Ovary (tissue), 9 donors: ENCODE data around the gene SLC7A14. TPM values are rescaled to one million over a fixed set of nuclear protein-coding genes. Genes with fewer than 3 reads are reported as not detected.

Source experiments
- DNase-seq, 5 donors: peaks; one replicate each; pipeline ENCODE4 v3.0.0-alpha.2; 2019 to 2020
- H3K27ac ChIP-seq, 2 donors: fragments of 200-600 bp; one replicate each; pipeline versions ENCODE4 v1.5.1 to v1.8.0; 2019 to 2022
- H3K27me3 ChIP-seq: fragments of 200-600 bp; one replicate; pipeline ENCODE4 v1.8.0; 2022
- H3K36me3 ChIP-seq: fragments of 200-600 bp; sonication (generic); one replicate; pipeline ENCODE4 v1.5.1; 2019
- H3K4me1 ChIP-seq: one replicate; pipeline ENCODE4 v1.8.1; 2013; ENCODE audit warnings: mild to moderate bottlenecking, moderate library complexity; ENCODE audit not compliant: insufficient read depth
- H3K4me3 ChIP-seq: fragments of 200-600 bp; sonication (generic); one replicate; pipeline ENCODE4 v1.5.1; 2017
- H3K9me3 ChIP-seq, 2 donors: fragments of 200-600 bp in 1 of 2; sonication (generic) in 1 of 2; one replicate each; pipeline versions ENCODE4 v1.5.1 to v1.8.1; 2013 to 2019; ENCODE audit warnings: mild to moderate bottlenecking in 1 of 2, moderate library complexity in 1 of 2
- EP300 ChIP-seq: sonication (generic); formaldehyde crosslinking; IDR thresholded peaks from one replicate; pipeline ENCODE4 v1.6.1; 2017; ENCODE audit warnings: antibody characterized with exemption
- POLR2A ChIP-seq: fragments of 450-650 bp; IDR thresholded peaks from one replicate; pipeline ENCODE4 v1.6.1; 2017; ENCODE audit warnings: antibody characterized with exemption, mild to moderate bottlenecking, moderate library complexity
- WGBS, 3 donors: extraction: QIAGEN DNeasy Blood & Tissue Kit in 1 of 3; methylation state at CpG; one replicate each; pipeline versions ENCODE4 v1.1.5 to v1.1.7; 2013 to 2017; 5-methylcytosine and 5-hydroxymethylcytosine counted together
- intact Hi-C, 4 donors: fragments of 100-400 bp; cut with DNase I; formaldehyde crosslinking; loops; one replicate each; pipeline versions ENCODE4 v1.11.0 to v1.15.1; 2022 to 2023
- polyA plus RNA-seq, 2 donors: library from polyadenylated mRNA; stranded (reverse); fragments of 200-250 nt in 1 of 2; fragments of 350-450 nt in 1 of 2; fragmentation: Illumina TruSeq in 1 of 2; extraction: RNeasy Lipid Tissue Mini Kit (QIAGEN cat#74804) in 1 of 2; gene quantifications; one replicate each; pipeline ENCODE4 v1.2.3, GENCODE V29; 2013 to 2014
- total RNA-seq, 7 donors: library from RNA; depleted of rRNA in 2 of 7; stranded (reverse); fragments of >200 nt in 2 of 7; fragmentation: NEBNext Ultra II Directional in 3 of 7; extraction: Animal tissue kit (Norgen Biotek cat#: 25700) in 3 of 7; gene quantifications; one replicate each; pipeline versions ENCODE4 v1.1.0 to v1.2.4, GENCODE V29; 2016 to 2023
- TF ChIP-seq, protein P1 (sequence below), 3 donors: fragments of 450-650 bp in 2 of 3; fragments of 200-600 bp in 1 of 3; IDR thresholded peaks; one replicate each; pipeline versions ENCODE4 v1.5.1 to v1.8.0; 2016 to 2022; ENCODE audit warnings: antibody characterized with exemption in 3 of 3, mild to moderate bottlenecking in 1 of 3
- donor health status: DM: no; HTN: no; CAD: no; lungs with moderate emphysema.
- donor health status: DM: no; HTN: no; CAD: no.
- donor health status: Bipolar disorder and iron deficiency.
- donor health status: DM: yes; HTN: yes; CAD: no.
- donor health status: DM: no; HTN: no; CAD: no.
- donor health status: DM: yes; HTN: yes; CAD: no.

SLC7A14 gene
- total and polyA plus RNA-seq, 9 donors = under 0.01 to 0.20 (median 0.03) TPM; not detected in 2

DNA sequence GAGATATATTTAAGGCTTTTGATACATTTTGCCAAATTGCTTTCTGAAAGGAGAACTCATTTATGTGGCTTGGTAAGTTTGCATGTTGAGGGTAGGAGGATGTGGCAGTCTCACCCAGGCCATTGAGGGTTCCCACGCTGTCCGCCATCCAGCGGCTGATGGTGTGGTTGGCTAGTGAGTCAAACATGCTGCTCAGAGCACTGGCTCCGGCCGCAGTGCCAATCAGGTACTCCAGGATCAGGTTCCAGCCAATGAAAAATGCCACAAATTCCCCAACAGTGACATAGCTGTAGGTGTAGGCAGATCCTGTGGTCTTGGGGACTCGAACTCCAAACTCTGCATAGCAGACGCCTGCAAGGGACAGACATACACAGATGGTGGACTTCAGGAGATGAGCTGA, 84.9 kb downstream of the SLC7A14 start:
- Histone ChIP-seq H3K4me3 (no peak overlapping the region), H3K27me3 (no peaks in the 10 kb centered on the region), H3K9me3 (no peaks in the 10 kb centered on the region), H3K4me1 (peaks cover 24% of the 10 kb centered on the region), H3K27ac (no peak overlapping the region), H3K36me3 (no peaks in the 10 kb centered on the region)
- WGBS, 3 donors = 92 to 96% (median 94%) methylated on average over 7 of the region's 7 CpGs
- intact Hi-C loops = loop anchor here in 1 of 4 donors (5.0 kb wide), 1 partner anchor 311 kb away; no protein-coding TSS in a partner anchor
- TF ChIP-seq EP300 (no peak), POLR2A (no peak)
- TF ChIP-seq, protein P1, sequence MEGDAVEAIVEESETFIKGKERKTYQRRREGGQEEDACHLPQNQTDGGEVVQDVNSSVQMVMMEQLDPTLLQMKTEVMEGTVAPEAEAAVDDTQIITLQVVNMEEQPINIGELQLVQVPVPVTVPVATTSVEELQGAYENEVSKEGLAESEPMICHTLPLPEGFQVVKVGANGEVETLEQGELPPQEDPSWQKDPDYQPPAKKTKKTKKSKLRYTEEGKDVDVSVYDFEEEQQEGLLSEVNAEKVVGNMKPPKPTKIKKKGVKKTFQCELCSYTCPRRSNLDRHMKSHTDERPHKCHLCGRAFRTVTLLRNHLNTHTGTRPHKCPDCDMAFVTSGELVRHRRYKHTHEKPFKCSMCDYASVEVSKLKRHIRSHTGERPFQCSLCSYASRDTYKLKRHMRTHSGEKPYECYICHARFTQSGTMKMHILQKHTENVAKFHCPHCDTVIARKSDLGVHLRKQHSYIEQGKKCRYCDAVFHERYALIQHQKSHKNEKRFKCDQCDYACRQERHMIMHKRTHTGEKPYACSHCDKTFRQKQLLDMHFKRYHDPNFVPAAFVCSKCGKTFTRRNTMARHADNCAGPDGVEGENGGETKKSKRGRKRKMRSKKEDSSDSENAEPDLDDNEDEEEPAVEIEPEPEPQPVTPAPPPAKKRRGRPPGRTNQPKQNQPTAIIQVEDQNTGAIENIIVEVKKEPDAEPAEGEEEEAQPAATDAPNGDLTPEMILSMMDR (IDR thresholded peaks at IDR 0.05) = no peak
- DNase-seq = no peak

- 77 to 89% (median 85%) methylated on average over 2 of the region's 2 CpGs for WGBS, 3 donors
- Histone ChIP-seq H3K27me3 (no peaks in the 10 kb centered on the region), H3K27ac (no peak overlapping the region), H3K9me3 (no peaks in the 10 kb centered on the region), H3K4me3 (no peak overlapping the region), H3K36me3 (no peaks in the 10 kb centered on the region), H3K4me1 (peaks cover 29% of the 10 kb centered on the region)
- intact Hi-C loops = loop anchor here in 1 of 4 donors (5.0 kb wide), 1 partner anchor 312 kb away; no protein-coding TSS in a partner anchor
- TF ChIP-seq EP300 (no peak), POLR2A (no peak)
- TF ChIP-seq, protein P1 (IDR thresholded peaks at IDR 0.05) = no peak
- no peak for DNase-seq
Observed at GRCh38 chr3:170500462-170500861, 85.4 kb downstream of the SLC7A14 start.

GRCh38 chr3:170499562-170500156, 86.2 kb downstream of the SLC7A14 start:
- DNase-seq = peak; percentile 73 to 85 (median 82)
- 21 to 30% (median 22%) methylated on average over 3 of the region's 3 CpGs for WGBS, 3 donors
- H3K27ac ChIP-seq = peak overlapping the region in 1 of 2 donors; percentile 19
- no peaks in the 10 kb centered on the region for H3K9me3 ChIP-seq
- no peaks in the 10 kb centered on the region for H3K27me3 ChIP-seq
- no peaks in the 10 kb centered on the region for H3K36me3 ChIP-seq
- H3K4me1 ChIP-seq = peaks cover 35% of the 10 kb centered on the region
- TF ChIP-seq, protein P1 (IDR thresholded peaks at IDR 0.05) = peak; percentile 36 to 64 (median 59)
- TF ChIP-seq POLR2A = no peak
- intact Hi-C loops = loop anchor here in 2 of 4 donors (5.0 to 10.0 kb wide), 4 partner anchors 77 to 313 kb away; partner anchors contain the start of gene CLDN11 (in 1 of the 2)
- no peak overlapping the region for H3K4me3 ChIP-seq

DNA sequence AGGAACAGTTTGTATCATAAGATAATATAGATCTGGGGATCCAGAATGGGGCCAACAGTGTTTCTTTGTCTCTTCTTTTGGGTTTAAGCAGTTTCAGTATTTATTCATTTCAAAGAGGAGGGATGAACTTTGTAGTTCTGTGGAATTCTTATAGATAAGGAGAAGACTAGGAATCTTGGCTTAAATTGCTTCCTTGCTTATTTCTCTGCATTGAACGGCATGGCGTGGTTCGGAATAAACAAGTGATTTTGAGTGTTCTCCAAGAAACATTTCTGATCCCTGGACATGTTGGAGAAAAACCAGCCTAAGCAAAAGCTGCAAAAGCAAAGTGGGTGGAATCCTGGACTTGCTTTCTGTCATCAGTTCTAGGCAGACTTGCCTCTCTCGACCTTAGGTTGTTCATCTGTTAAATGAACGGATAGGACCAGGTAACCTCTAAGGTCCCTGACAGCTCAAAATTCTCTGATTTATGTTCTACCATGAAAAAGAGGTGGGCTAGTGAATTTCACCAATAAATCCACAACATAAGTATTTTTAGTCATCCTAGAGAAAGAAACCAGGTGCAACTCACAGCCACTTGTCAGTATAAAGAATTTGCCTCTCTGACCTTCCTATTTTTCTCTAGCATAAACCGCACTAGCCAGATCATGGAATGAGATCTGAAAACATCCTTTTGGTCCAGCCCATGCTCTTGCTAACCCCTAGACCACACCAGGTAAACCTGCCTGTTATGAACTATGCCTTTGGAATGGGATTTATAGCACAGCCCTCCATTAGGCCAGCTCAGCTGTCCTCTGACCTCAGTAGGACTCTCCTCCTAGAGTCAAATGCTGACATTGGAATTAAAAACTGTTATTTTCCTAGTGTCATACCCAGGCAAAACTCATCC, 88.4 kb downstream of the SLC7A14 start:
- 8 to 10% (median 9%) methylated on average over 6 of the region's 6 CpGs for WGBS, 3 donors
- Histone ChIP-seq H3K27ac (peak overlapping the region in 1 of 2 donors; percentile 67), H3K9me3 (no peaks in the 10 kb centered on the region), H3K36me3 (no peaks in the 10 kb centered on the region), H3K4me1 (peaks cover 49% of the 10 kb centered on the region), H3K4me3 (no peak overlapping the region), H3K27me3 (no peaks in the 10 kb centered on the region)
- TF ChIP-seq POLR2A (no peak), EP300 (no peak)
- TF ChIP-seq, protein P1 (IDR thresholded peaks at IDR 0.05) = no peak
- intact Hi-C loops = loop anchor here in 2 of 4 donors (5.0 to 10.0 kb wide), 3 partner anchors 75 to 307 kb away; partner anchors contain the start of gene CLDN11 (in 1 of the 2)
- no peak for DNase-seq
